Measurements from ENCODE around the gene PAQR8.

DNA sequence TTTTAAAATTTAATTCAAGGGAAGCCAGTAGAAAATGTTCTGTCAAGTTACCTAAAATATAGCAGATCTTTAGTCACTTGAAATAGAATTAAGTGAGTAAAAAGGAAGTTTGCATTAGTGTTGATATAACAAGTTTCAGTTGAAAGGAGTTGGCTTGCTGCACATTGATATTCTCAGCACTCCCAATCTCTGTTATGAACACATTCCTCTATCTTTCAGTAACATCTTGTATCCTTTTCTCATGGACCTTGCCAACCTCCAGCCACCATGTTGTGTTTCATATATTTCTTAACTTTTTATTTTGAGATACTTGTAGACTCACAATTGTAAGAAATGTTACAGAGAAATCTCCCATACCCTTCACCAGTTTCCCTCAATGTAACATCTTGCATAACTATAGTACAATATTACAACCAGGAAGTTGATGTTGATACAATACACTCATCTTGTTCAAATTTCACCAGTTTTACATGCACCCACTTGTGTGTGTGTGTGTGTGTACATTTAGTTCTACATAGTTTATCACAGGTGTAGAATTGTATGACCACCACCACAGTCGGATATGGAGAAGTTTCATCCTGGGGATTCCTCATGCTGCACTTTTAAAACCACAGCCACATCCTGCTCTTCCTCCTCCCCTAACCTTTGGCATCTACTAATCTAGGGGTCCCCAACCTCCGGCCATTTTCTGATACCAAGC lies 20.2 kb upstream of the PAQR8 start:
- TF ChIP-seq EZH2 (IDR thresholded peaks at IDR 0.05; ENCODE audit: borderline replicate concordance, low read length) (no peak), CTCF (conservative IDR thresholded peaks at IDR 0.05 in 1 of 2, IDR thresholded peaks at IDR 0.05 in 1 of 2; ENCODE audit: extremely low read depth in 1 of 2, insufficient read depth in 1 of 2, low read depth in 1 of 2, low read length in 2 of 2) (no peak)
